H9 (cell line): ENCODE measurements around the gene MYCBP2. TPM values are rescaled to one million over a fixed set of nuclear protein-coding genes. Genes with fewer than 3 reads are reported as not detected.
A peak's percentile ranks its signal among the peaks of the same experiment; 100 is the strongest.

ENCODE experiments used
- DNase-seq: peaks from one replicate; pipeline ENCODE4 v3.0.0-alpha.2; 2017
- H2AFZ ChIP-seq: one replicate; pipeline ENCODE4 v1.6.1; 2013; ENCODE audit warnings: mild to moderate bottlenecking, low read length, control low read depth, moderate library complexity
- H2AK5ac ChIP-seq: 2 replicates; pipeline ENCODE4 v1.6.1; 2013; ENCODE audit warnings: low read length, control low read depth, mixed read lengths; ENCODE audit not compliant: insufficient read length
- H2BK120ac ChIP-seq: one replicate; pipeline ENCODE4 v1.6.1; 2013; ENCODE audit warnings: low read depth, mild to moderate bottlenecking, low read length, control low read depth, inconsistent platforms; ENCODE audit not compliant: poor library complexity, severe bottlenecking
- H2BK12ac ChIP-seq: 2 replicates; pipeline ENCODE4 v1.6.1; 2013; ENCODE audit warnings: low read length, control low read depth, mixed read lengths, low read depth; ENCODE audit not compliant: insufficient read length
- H2BK15ac ChIP-seq: 2 replicates; pipeline ENCODE4 v1.6.1; 2013; ENCODE audit warnings: low read depth, low read length, control low read depth
- H2BK20ac ChIP-seq: one replicate; pipeline ENCODE4 v1.6.1; 2013; ENCODE audit warnings: low read depth, mild to moderate bottlenecking, low read length, control low read depth, inconsistent platforms; ENCODE audit not compliant: poor library complexity, severe bottlenecking
- H2BK5ac ChIP-seq: 2 replicates; pipeline ENCODE4 v1.6.1; 2013; ENCODE audit warnings: low read length, control low read depth, mixed read lengths; ENCODE audit not compliant: insufficient read length
- H3K14ac ChIP-seq: 2 replicates; pipeline ENCODE4 v1.6.1; 2013; ENCODE audit warnings: low read length, control low read depth; ENCODE audit not compliant: insufficient read depth
- H3K18ac ChIP-seq: 2 replicates; pipeline ENCODE4 v1.6.1; 2013; ENCODE audit warnings: low read depth, mild to moderate bottlenecking, mixed read lengths, low read length, control low read depth; ENCODE audit not compliant: insufficient read length
- H3K23ac ChIP-seq: 2 replicates; pipeline ENCODE4 v1.6.1; 2013; ENCODE audit warnings: low read length, control low read depth, mixed read lengths, low read depth; ENCODE audit not compliant: insufficient read length
- H3K23me2 ChIP-seq: 2 replicates; pipeline ENCODE4 v1.6.1; 2013; ENCODE audit warnings: low read depth, mild to moderate bottlenecking, mixed read lengths, low read length, control low read depth; ENCODE audit not compliant: insufficient read length, poor library complexity, severe bottlenecking
- H3K27ac ChIP-seq: 2 replicates; pipeline ENCODE4 v1.5.1; 2013; ENCODE audit warnings: low read length, control low read depth, mixed read lengths, low read depth; ENCODE audit not compliant: insufficient read length
- H3K27me3 ChIP-seq: 2 replicates; pipeline ENCODE4 v1.6.1; 2013; ENCODE audit warnings: low read length, control low read depth, inconsistent platforms; ENCODE audit not compliant: insufficient read depth
- H3K4ac ChIP-seq: 2 replicates; pipeline ENCODE4 v1.6.1; 2013; ENCODE audit warnings: low read depth, mild to moderate bottlenecking, control low read depth, inconsistent platforms, low read length, moderate library complexity
- H3K4me1 ChIP-seq: 2 replicates; pipeline ENCODE4 v1.6.1; 2013; ENCODE audit warnings: low read length, control low read depth, inconsistent platforms; ENCODE audit not compliant: insufficient read depth
- H3K4me2 ChIP-seq: 2 replicates; pipeline ENCODE4 v1.6.1; 2013; ENCODE audit warnings: low read length, control low read depth, mixed read lengths; ENCODE audit not compliant: insufficient read length, insufficient read depth
- H3K56ac ChIP-seq: 2 replicates; pipeline ENCODE4 v1.6.1; 2013; ENCODE audit warnings: low read depth, mild to moderate bottlenecking, mixed read lengths, low read length, control low read depth; ENCODE audit not compliant: insufficient read length
- H3K79me1 ChIP-seq: 2 replicates; pipeline ENCODE4 v1.6.1; 2013; ENCODE audit warnings: low read depth, mild to moderate bottlenecking, moderate library complexity, low read length, control low read depth, inconsistent platforms; ENCODE audit not compliant: insufficient read depth, poor library complexity, severe bottlenecking
- H3K79me2 ChIP-seq: 2 replicates; pipeline ENCODE4 v1.6.1; 2013; ENCODE audit warnings: low read length, control low read depth, inconsistent platforms; ENCODE audit not compliant: insufficient read depth
- H3K9ac ChIP-seq: 2 replicates; pipeline ENCODE4 v1.6.1; 2013; ENCODE audit warnings: low read length, control low read depth, mixed read lengths; ENCODE audit not compliant: insufficient read length; ENCODE audit errors: extremely low read depth
- H3K9me3 ChIP-seq: one replicate; pipeline ENCODE4 v1.6.1; 2013; ENCODE audit warnings: low read depth, low read length, inconsistent platforms; ENCODE audit not compliant: control insufficient read depth
- H3T11ph ChIP-seq: one replicate; pipeline ENCODE4 v1.6.1; 2013; ENCODE audit warnings: mild to moderate bottlenecking, low read length, control low read depth, inconsistent platforms
- H4K20me1 ChIP-seq: one replicate; pipeline ENCODE4 v1.6.1; 2013; ENCODE audit not compliant: control insufficient read depth, insufficient read length, insufficient read depth
- H4K5ac ChIP-seq: 2 replicates; pipeline ENCODE4 v1.6.1; 2013; ENCODE audit warnings: low read depth, mild to moderate bottlenecking, mixed read lengths, low read length, control low read depth; ENCODE audit not compliant: insufficient read length
- H4K8ac ChIP-seq: replicated peaks from 2 replicates; pipeline ENCODE4 v1.6.1; 2013; ENCODE audit warnings: low read length, control low read depth, mixed read lengths, low read depth; ENCODE audit not compliant: insufficient read length
- H4K91ac ChIP-seq: 2 replicates; pipeline ENCODE4 v1.6.1; 2013; ENCODE audit warnings: low read depth, mild to moderate bottlenecking, moderate library complexity, mixed read lengths, low read length, control low read depth; ENCODE audit not compliant: insufficient read length
- H3K27ac Mint-ChIP-seq, 3 experiments: 2 replicates in 2 of 3; 3 replicates in 1 of 3; pipeline ENCODE4 v1.8.0; 2020 to 2021; ENCODE audit warnings: mixed read lengths in 3 of 3, mild to moderate bottlenecking in 1 of 3, moderate library complexity in 1 of 3
- H3K27me3 Mint-ChIP-seq: 2 replicates; pipeline ENCODE4 v1.8.0; 2021; ENCODE audit warnings: low read depth, mild to moderate bottlenecking, moderate library complexity, mixed read lengths
- H3K36me3 Mint-ChIP-seq, 3 experiments: 2 replicates in 2 of 3; 3 replicates in 1 of 3; pipeline ENCODE4 v1.8.0; 2020 to 2021; ENCODE audit warnings: low read depth in 3 of 3, mixed read lengths in 3 of 3; ENCODE audit not compliant: insufficient read depth in 1 of 3
- H3K4me1 Mint-ChIP-seq, 2 experiments: 2 replicates each; pipeline ENCODE4 v1.8.0; 2020; ENCODE audit warnings: mixed read lengths in 2 of 2
- H3K4me3 Mint-ChIP-seq, 2 experiments: 2 replicates in 1 of 2; 3 replicates in 1 of 2; pipeline ENCODE4 v1.8.0; 2020 to 2021; ENCODE audit warnings: mild to moderate bottlenecking in 2 of 2, mixed read lengths in 2 of 2, moderate library complexity in 1 of 2
- H3K9me3 Mint-ChIP-seq, 2 experiments: 2 replicates in 1 of 2; 3 replicates in 1 of 2; pipeline ENCODE4 v1.8.0; 2020; ENCODE audit warnings: mild to moderate bottlenecking in 2 of 2, mixed read lengths in 2 of 2, moderate library complexity in 1 of 2
- WGBS: extraction: QIAGEN DNeasy Blood & Tissue Kit; methylation state at CpG from one replicate; pipeline ENCODE4 v1.1.7; 2013; ENCODE audit warnings: missing lambda C conversion rate, low lambda C conversion rate, mixed read lengths; ENCODE audit not compliant: insufficient read length; ENCODE audit errors: extremely low coverage; 5-methylcytosine and 5-hydroxymethylcytosine counted together
- total RNA-seq: library from RNA; stranded (reverse); gene quantifications from 2 replicates; pipeline ENCODE4 v1.2.1, GENCODE V29; 2021
- TF ChIP-seq, protein P1 (sequence below): fragments of 200-600 bp; sonication (generic); conservative IDR thresholded peaks from 3 replicates; pipeline ENCODE4 v1.8.0; 2021; ENCODE audit warnings: antibody characterized with exemption, mild to moderate bottlenecking

MYCBP2 gene
- total RNA-seq, 1 experiment from 2014 or later: 32.0 TPM

DNA sequence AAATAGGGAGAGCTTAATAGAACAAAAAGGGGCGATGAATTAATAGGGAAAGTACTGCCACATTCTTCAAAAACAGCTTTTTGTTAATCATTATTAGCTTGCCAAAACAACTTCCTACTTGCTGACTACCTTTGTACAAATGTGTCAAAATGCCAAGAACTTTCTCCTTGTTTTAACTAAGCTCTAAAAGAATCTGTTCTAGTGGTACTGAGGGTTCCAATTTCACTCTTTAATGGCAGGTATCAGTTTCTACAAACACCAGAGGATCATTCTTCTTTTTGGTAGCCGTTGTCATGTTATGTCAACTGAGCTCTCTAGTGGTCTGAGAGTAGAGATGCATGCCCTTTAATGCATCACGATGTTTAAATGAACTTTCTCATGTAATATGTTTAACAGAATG is 270.5 kb downstream of the MYCBP2 start:
- H3K27ac Mint-ChIP-seq: no peak overlapping the region; a peak in 1 of 7 replicates
- no peak overlapping the region for H2BK12ac ChIP-seq
- H2AFZ ChIP-seq: no peak overlapping the region
- no peaks in the 10 kb centered on the region for H3K4me1 Mint-ChIP-seq
- peaks cover 8 to 35% (median 28%) of the 10 kb centered on the region in 3 experiments; a peak in 6 of 7 replicates for H3K36me3 Mint-ChIP-seq
- no peak overlapping the region for H3K56ac ChIP-seq
- WGBS: no CpG with 5 or more reads among the region's 3 CpGs
- no peak overlapping the region for H4K5ac ChIP-seq
- H2BK5ac ChIP-seq: no peak overlapping the region
- no peak overlapping the region for H3T11ph ChIP-seq
- H3K27me3 ChIP-seq: no peaks in the 10 kb centered on the region
- no peak overlapping the region for H3K4me3 Mint-ChIP-seq
- no peak overlapping the region for H3K14ac ChIP-seq
- H3K23me2 ChIP-seq: no peaks in the 10 kb centered on the region
- TF ChIP-seq, protein P1, sequence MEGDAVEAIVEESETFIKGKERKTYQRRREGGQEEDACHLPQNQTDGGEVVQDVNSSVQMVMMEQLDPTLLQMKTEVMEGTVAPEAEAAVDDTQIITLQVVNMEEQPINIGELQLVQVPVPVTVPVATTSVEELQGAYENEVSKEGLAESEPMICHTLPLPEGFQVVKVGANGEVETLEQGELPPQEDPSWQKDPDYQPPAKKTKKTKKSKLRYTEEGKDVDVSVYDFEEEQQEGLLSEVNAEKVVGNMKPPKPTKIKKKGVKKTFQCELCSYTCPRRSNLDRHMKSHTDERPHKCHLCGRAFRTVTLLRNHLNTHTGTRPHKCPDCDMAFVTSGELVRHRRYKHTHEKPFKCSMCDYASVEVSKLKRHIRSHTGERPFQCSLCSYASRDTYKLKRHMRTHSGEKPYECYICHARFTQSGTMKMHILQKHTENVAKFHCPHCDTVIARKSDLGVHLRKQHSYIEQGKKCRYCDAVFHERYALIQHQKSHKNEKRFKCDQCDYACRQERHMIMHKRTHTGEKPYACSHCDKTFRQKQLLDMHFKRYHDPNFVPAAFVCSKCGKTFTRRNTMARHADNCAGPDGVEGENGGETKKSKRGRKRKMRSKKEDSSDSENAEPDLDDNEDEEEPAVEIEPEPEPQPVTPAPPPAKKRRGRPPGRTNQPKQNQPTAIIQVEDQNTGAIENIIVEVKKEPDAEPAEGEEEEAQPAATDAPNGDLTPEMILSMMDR: peak; percentile 30; the same call in 1 of the 3 replicates
- no peaks in the 10 kb centered on the region for H3K4me1 ChIP-seq
- H3K4ac ChIP-seq: no peak overlapping the region
- no peak for DNase-seq
- H3K23ac ChIP-seq: no peak overlapping the region
- H4K20me1 ChIP-seq: no peaks in the 10 kb centered on the region
- H4K91ac ChIP-seq: no peak overlapping the region
- no peak overlapping the region for H2AK5ac ChIP-seq
- no peak overlapping the region for H4K8ac ChIP-seq
- no peak overlapping the region for H3K4me2 ChIP-seq
- H3K18ac ChIP-seq: no peak overlapping the region
- no peaks in the 10 kb centered on the region for H3K79me1 ChIP-seq
- H2BK20ac ChIP-seq: no peak overlapping the region
- no peak overlapping the region for H3K27ac ChIP-seq
- no peak overlapping the region for H2BK15ac ChIP-seq
- H3K79me2 ChIP-seq: no peaks in the 10 kb centered on the region
- no peak overlapping the region for H3K9ac ChIP-seq
- no peaks in the 10 kb centered on the region; a peak in 1 of 5 replicates for H3K9me3 Mint-ChIP-seq
- no peaks in the 10 kb centered on the region for H3K27me3 Mint-ChIP-seq
- H3K9me3 ChIP-seq: no peaks in the 10 kb centered on the region
- no peak overlapping the region for H2BK120ac ChIP-seq
